Suppressor macrophage (primary cell): ENCODE results near the gene BTG4.

Source experiments
- DNase-seq, 4 experiments: peaks; one replicate each; pipeline ENCODE4 v3.0.0-alpha.2; 2020 to 2022

BTG4 gene

GRCh38 chr11:111490496-111490895, 21.7 kb downstream of the BTG4 start:
- DNase-seq = no peak

- no peak for DNase-seq
These were observed 28.8 kb downstream of the BTG4 start for GRCh38 chr11:111483431-111483830.

GRCh38 chr11:111479666-111480065, 32.5 kb downstream of the BTG4 start:
- no peak for DNase-seq

GRCh38 chr11:111477898-111478297, 34.3 kb downstream of the BTG4 start:
- no peak for DNase-seq

GRCh38 chr11:111476956-111477355, 35.2 kb downstream of the BTG4 start:
- no peak for DNase-seq

GRCh38 chr11:111476366-111476765, 35.8 kb downstream of the BTG4 start:
- no peak for DNase-seq

GRCh38 chr11:111474432-111474831, 37.8 kb downstream of the BTG4 start:
- DNase-seq = no peak

GRCh38 chr11:111472228-111472627, 40.0 kb downstream of the BTG4 start:
- no peak for DNase-seq

GRCh38 chr11:111469200-111469599, 43.0 kb downstream of the BTG4 start:
- no peak for DNase-seq

GRCh38 chr11:111466615-111467014, 45.6 kb downstream of the BTG4 start:
- DNase-seq = no peak

GRCh38 chr11:111465400-111465799, 46.8 kb downstream of the BTG4 start:
- DNase-seq = no peak

GRCh38 chr11:111463276-111463675, 48.9 kb downstream of the BTG4 start:
- no peak for DNase-seq

GRCh38 chr11:111462329-111462728, 49.9 kb downstream of the BTG4 start:
- no peak for DNase-seq

- no peak for DNase-seq
These were observed 50.5 kb downstream of the BTG4 start for GRCh38 chr11:111461460-111462235.

GRCh38 chr11:111460856-111461255, 51.3 kb downstream of the BTG4 start:
- DNase-seq = no peak

- DNase-seq = no peak
These were observed 51.8 kb downstream of the BTG4 start for GRCh38 chr11:111460340-111460739.

GRCh38 chr11:111459506-111460270, 52.5 kb downstream of the BTG4 start:
- DNase-seq = no peak

- no peak for DNase-seq
These were observed 54.3 kb downstream of the BTG4 start for GRCh38 chr11:111457731-111458368.

- no peak for DNase-seq
These were observed 55.1 kb downstream of the BTG4 start for GRCh38 chr11:111456859-111457730.

- no peak for DNase-seq
These were observed 55.9 kb downstream of the BTG4 start for GRCh38 chr11:111456086-111456858.

GRCh38 chr11:111455291-111456085, 56.7 kb downstream of the BTG4 start:
- no peak for DNase-seq
